K562 (cell line): ENCODE data around the gene ANKRD11. TPM values are rescaled to one million over a fixed set of nuclear protein-coding genes. Genes with fewer than 3 reads are reported as not detected.

Experiments
- ATAC-seq: fragments of 200-7000 bp; cut with Tn5 transposase; 3 replicates; pipeline ENCODE4 v1.9.1; 2020; ENCODE audit warnings: moderate library complexity
- BruUV-seq: library from RNA; stranded (reverse); fragments of 400-500 nt; replicated peaks from 2 replicates; lab custom pipeline; 2021; lab: Mats Ljungman, UMichigan
- CTCF ChIA-PET: fragments of 300-600 bp; formaldehyde crosslinking; extraction: SDS; loops from one replicate; lab custom pipeline; 2021; ENCODE audit warnings: low intra/inter-chr PET ratio; lab: Yijun Ruan, JAX
- POLR2A ChIA-PET: fragments of 300-600, 350-650 bp; sonication (Branson Sonifier 250); formaldehyde crosslinking; extraction: SDS; loops from one replicate; lab custom pipeline; 2021; ENCODE audit warnings: antibody characterized with exemption, inconsistent platforms; lab: Yijun Ruan, JAX
- DNase-seq, 4 experiments: peaks; one replicate each; pipeline versions ENCODE4 v3.0.0 to v3.0.0-alpha.2; 2011 to 2018; ENCODE audit warnings: low spot score in 3 of 4, mixed read lengths in 3 of 4; ENCODE audit errors: extremely low read depth in 1 of 4
- FAIRE-seq: peaks from 2 replicates; lab custom pipeline; 2011; peaks lifted over from hg19 to GRCh38; lab: Jason Lieb, UNC
- H2AFZ ChIP-seq: 2 replicates; pipeline ENCODE4 v1.6.0; 2011; ENCODE audit warnings: low read depth, low read length, control low read depth, inconsistent platforms
- H3K27ac ChIP-seq: fragments of 200-600 bp; 3 replicates; pipeline ENCODE4 v1.8.0; 2011; ENCODE audit warnings: low read depth, mild to moderate bottlenecking, control low read depth, inconsistent platforms, low read length, moderate library complexity, mixed read lengths; ENCODE audit errors: extremely low read depth
- H3K27me3 ChIP-seq, 2 experiments: fragments of 300-600 bp in 1 of 2; 2 replicates in 1 of 2; 3 replicates in 1 of 2; pipeline versions ENCODE4 v1.6.0 to v1.8.0; 2011; ENCODE audit warnings: inconsistent platforms in 2 of 2, low read length in 2 of 2, mild to moderate bottlenecking in 1 of 2, mixed read lengths in 1 of 2, moderate library complexity in 1 of 2; ENCODE audit not compliant: control insufficient read depth in 2 of 2, insufficient read depth in 2 of 2
- H3K36me3 ChIP-seq: fragments of 300-600 bp; 3 replicates; pipeline ENCODE4 v1.8.0; 2011; ENCODE audit warnings: mild to moderate bottlenecking, low read length, inconsistent platforms; ENCODE audit not compliant: control insufficient read depth, insufficient read depth
- H3K4me1 ChIP-seq, 2 experiments: fragments of 200-600 bp in 1 of 2; replicated peaks in 1 of 2; 2 replicates in 1 of 2; 3 replicates in 1 of 2; pipeline versions ENCODE4 v1.5.1 to v1.8.0; 2011; ENCODE audit warnings: inconsistent platforms in 2 of 2, low read length in 2 of 2, mild to moderate bottlenecking in 1 of 2, mixed read lengths in 1 of 2, moderate library complexity in 1 of 2; ENCODE audit not compliant: control insufficient read depth in 2 of 2, insufficient read depth in 2 of 2
- H3K4me2 ChIP-seq: 2 replicates; pipeline ENCODE4 v1.6.1; 2011; ENCODE audit warnings: low read length, control low read depth, inconsistent platforms, mixed read lengths; ENCODE audit not compliant: insufficient read depth
- H3K4me3 ChIP-seq: fragments of 200-600 bp; sonication (generic), shearing (Covaris generic); 2 replicates; pipeline ENCODE4 v1.5.1; 2016; ENCODE audit warnings: control low read depth, inconsistent platforms
- H3K79me2 ChIP-seq: fragments of 200-600 bp; 3 replicates; pipeline ENCODE4 v1.8.0; 2011; ENCODE audit warnings: low read length, inconsistent platforms; ENCODE audit not compliant: control insufficient read depth, insufficient read depth
- H3K9ac ChIP-seq, 2 experiments: 2 replicates each; pipeline versions ENCODE4 v1.6.0 to v1.6.1; 2011; ENCODE audit warnings: low read depth in 2 of 2, low read length in 2 of 2, control low read depth in 1 of 2, inconsistent platforms in 1 of 2, mild to moderate bottlenecking in 1 of 2, mixed read lengths in 1 of 2; ENCODE audit not compliant: insufficient read depth in 1 of 2
- H3K9me1 ChIP-seq: one replicate; pipeline ENCODE4 v1.6.0; 2011; ENCODE audit warnings: inconsistent platforms, mild to moderate bottlenecking, low read length, moderate library complexity; ENCODE audit not compliant: control insufficient read depth, insufficient read depth
- H3K9me3 ChIP-seq: replicated peaks from 2 replicates; pipeline ENCODE4 v1.5.1; 2011; ENCODE audit warnings: low read depth, low read length, inconsistent platforms; ENCODE audit not compliant: control insufficient read depth, insufficient read depth
- H4K20me1 ChIP-seq: replicated peaks from 2 replicates; pipeline ENCODE4 v1.6.1; 2011; ENCODE audit warnings: low read length, inconsistent platforms, mixed read lengths; ENCODE audit not compliant: control insufficient read depth, insufficient read depth
- CXXC5 ChIP-seq: fragments of 250-450 bp; sonication (Bioruptor Pico); IDR thresholded peaks from 2 replicates; pipeline ENCODE4 v1.8.0; 2022; ENCODE audit warnings: inconsistent platforms, mild to moderate bottlenecking, moderate library complexity
- DMBX1 ChIP-seq: fragments of 250-450 bp; sonication (Bioruptor Pico); IDR thresholded peaks from 2 replicates; pipeline ENCODE4 v1.8.0; 2022; ENCODE audit warnings: inconsistent platforms, mild to moderate bottlenecking, moderate library complexity, borderline replicate concordance
- NFRKB ChIP-seq: fragments of 450-650 bp; IDR thresholded peaks from 2 replicates; pipeline ENCODE4 v1.6.1; 2016; ENCODE audit warnings: low read depth
- PATZ1 ChIP-seq: fragments of 250-450 bp; sonication (Bioruptor Pico); IDR thresholded peaks from 2 replicates; pipeline ENCODE4 v1.5.0; 2020; ENCODE audit warnings: mild to moderate bottlenecking, borderline replicate concordance
- SRF ChIP-seq, 2 experiments: fragments of 250-450, 450-650 bp in 1 of 2; sonication (Bioruptor Pico) in 1 of 2; sonication (generic) in 1 of 2; formaldehyde crosslinking; IDR thresholded peaks; 2 replicates each; pipeline versions ENCODE4 v1.5.0 to v1.5.1; 2020 to 2022; ENCODE audit warnings: mild to moderate bottlenecking in 1 of 2, missing genetic modification reagents in 1 of 2
- YBX1 ChIP-seq: fragments of 450-650 bp; IDR thresholded peaks from 2 replicates; pipeline ENCODE4 v1.7.1; 2016; ENCODE audit warnings: mild to moderate bottlenecking
- ZNF347 ChIP-seq: fragments of 450-650 bp; formaldehyde crosslinking; IDR thresholded peaks from 2 replicates; pipeline ENCODE4 v1.4.0; 2020; ENCODE audit warnings: low read depth, mild to moderate bottlenecking, moderate library complexity
- ZNF444 ChIP-seq: fragments of 250-450 bp; sonication (Bioruptor Pico); IDR thresholded peaks from 2 replicates; pipeline ENCODE4 v1.4.0; 2020; ENCODE audit warnings: mild to moderate bottlenecking, moderate library complexity
- WGBS: fragments of 100-300 bp; shearing (Covaris generic); methylation state at CpG from one replicate; pipeline ENCODE4 v1.1.6; 2016; ENCODE audit warnings: low coverage, mixed read lengths; ENCODE audit not compliant: insufficient coverage; ENCODE audit errors: missing lambda C conversion rate; 5-methylcytosine and 5-hydroxymethylcytosine counted together
- in situ Hi-C: fragments of 300-500 bp; cut with MboI; formaldehyde crosslinking; loops from 4 replicates; pipeline ENCODE4 v1.15.0; 2018; ENCODE audit warnings: inconsistent platforms, mixed read lengths
- intact Hi-C: fragments of 100-400 bp; cut with micrococcal nuclease; formaldehyde crosslinking; loops from 2 replicates; pipeline ENCODE4 v1.14.2; 2022
- polyA plus RNA-seq, 8 experiments: library from polyadenylated mRNA; depleted of rRNA in 4 of 8; stranded (reverse) in 5 of 8; unstranded in 3 of 8; fragments of >200 nt; fragmentation: Nextera tagmentation in 2 of 8; fragmentation: Illumina TruSeq in 1 of 8; extraction: Ambion mirVana in 2 of 8; extraction: Trizol in 1 of 8; gene quantifications; 2 replicates each; pipeline versions ENCODE4 v1.2.1 to v1.2.3, GENCODE V29; 2011 to 2014; ENCODE audit warnings: inconsistent platforms in 1 of 8, missing spikeins in 1 of 8
- total RNA-seq, 7 experiments: library from RNA; depleted of rRNA in 6 of 7; stranded (reverse); fragments of >200 nt in 6 of 7; fragmentation: Illumina TruSeq in 2 of 7; extraction: Trizol in 2 of 7; gene quantifications; 2 replicates each; pipeline versions ENCODE4 v1.2.1 to v1.2.3, GENCODE V29; 2011 to 2021; ENCODE audit warnings: low replicate concordance in 1 of 7
- TF ChIP-seq, protein P1 (sequence below): sonication (generic); formaldehyde crosslinking; IDR thresholded peaks from 2 replicates; pipeline ENCODE4 v1.8.0; 2022; ENCODE audit warnings: mild to moderate bottlenecking, missing genetic modification reagents, borderline replicate concordance
- TF ChIP-seq, protein P2 (sequence below), 2 experiments: IDR thresholded peaks in 1 of 2; conservative IDR thresholded peaks in 1 of 2; 2 replicates each; pipeline ENCODE4 v1.6.1; 2016; ENCODE audit warnings: low read depth in 2 of 2, mild to moderate bottlenecking in 1 of 2, missing compliant biosample characterization in 1 of 2, missing genetic modification characterization in 1 of 2, moderate library complexity in 1 of 2
- TF ChIP-seq, protein P3 (sequence below): fragments of 450-650 bp; IDR thresholded peaks from 2 replicates; pipeline ENCODE4 v1.6.1; 2016; ENCODE audit warnings: missing biosample characterization, missing genetic modification characterization

Gene ANKRD11
- total and polyA plus RNA-seq, 9 of the 15 experiments (the other 6 are each of a cell fraction or from before 2014, with no cell fraction given) = 4.7 to 126 (median 31.7) TPM

DNA sequence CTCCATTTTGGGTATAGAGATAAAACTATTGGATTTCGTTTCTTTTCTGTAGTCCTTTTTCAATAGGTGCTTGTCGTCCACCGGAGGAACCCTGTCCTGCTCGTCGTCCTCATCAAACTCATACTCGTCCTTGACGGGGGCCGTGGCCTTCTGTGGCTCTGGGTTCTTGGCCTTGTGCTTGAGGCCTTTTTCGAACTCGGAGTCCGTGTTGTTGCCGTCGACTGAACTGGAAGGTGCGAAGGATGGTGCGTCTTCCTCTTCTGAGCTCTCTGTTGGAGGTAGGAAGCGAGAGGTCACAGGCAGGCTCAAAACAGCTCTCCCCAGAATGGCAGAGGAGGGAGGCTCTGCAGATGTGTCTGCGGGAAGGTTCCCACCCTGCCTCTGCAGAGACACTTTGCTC lies 205.0 kb downstream of the ANKRD11 start:
- H3K79me2 ChIP-seq = peaks cover 13% of the 10 kb centered on the region
- no TSS peak for BruUV-seq
- WGBS = 94% methylated on average over 17 of the region's 17 CpGs
- POLR2A ChIA-PET = interaction anchor here (1.5 kb wide), 1 partner anchor 9 kb away, joined by 4 read pairs; no protein-coding TSS in a partner anchor
- H3K9ac ChIP-seq = no peak overlapping the region
- no peak for DNase-seq
- no peak overlapping the region for H3K4me2 ChIP-seq
- TF ChIP-seq ZNF347 (CRISPR knock-in tag) (no peak), YBX1 (no peak), CXXC5 (CRISPR knock-in tag) (no peak), NFRKB (no peak), PATZ1 (CRISPR knock-in tag) (no peak), ZNF444 (CRISPR knock-in tag) (no peak), DMBX1 (no peak), SRF (CRISPR knock-in tag; IDR thresholded peaks at IDR 0.05) (no peak)
- TF ChIP-seq, protein P1, sequence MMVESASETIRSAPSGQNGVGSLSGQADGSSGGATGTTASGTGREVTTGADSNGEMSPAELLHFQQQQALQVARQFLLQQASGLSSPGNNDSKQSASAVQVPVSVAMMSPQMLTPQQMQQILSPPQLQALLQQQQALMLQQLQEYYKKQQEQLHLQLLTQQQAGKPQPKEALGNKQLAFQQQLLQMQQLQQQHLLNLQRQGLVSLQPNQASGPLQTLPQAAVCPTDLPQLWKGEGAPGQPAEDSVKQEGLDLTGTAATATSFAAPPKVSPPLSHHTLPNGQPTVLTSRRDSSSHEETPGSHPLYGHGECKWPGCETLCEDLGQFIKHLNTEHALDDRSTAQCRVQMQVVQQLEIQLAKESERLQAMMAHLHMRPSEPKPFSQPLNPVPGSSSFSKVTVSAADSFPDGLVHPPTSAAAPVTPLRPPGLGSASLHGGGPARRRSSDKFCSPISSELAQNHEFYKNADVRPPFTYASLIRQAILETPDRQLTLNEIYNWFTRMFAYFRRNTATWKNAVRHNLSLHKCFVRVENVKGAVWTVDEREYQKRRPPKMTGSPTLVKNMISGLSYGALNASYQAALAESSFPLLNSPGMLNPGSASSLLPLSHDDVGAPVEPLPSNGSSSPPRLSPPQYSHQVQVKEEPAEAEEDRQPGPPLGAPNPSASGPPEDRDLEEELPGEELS (CRISPR knock-in tag) = no peak
- TF ChIP-seq, protein P2, sequence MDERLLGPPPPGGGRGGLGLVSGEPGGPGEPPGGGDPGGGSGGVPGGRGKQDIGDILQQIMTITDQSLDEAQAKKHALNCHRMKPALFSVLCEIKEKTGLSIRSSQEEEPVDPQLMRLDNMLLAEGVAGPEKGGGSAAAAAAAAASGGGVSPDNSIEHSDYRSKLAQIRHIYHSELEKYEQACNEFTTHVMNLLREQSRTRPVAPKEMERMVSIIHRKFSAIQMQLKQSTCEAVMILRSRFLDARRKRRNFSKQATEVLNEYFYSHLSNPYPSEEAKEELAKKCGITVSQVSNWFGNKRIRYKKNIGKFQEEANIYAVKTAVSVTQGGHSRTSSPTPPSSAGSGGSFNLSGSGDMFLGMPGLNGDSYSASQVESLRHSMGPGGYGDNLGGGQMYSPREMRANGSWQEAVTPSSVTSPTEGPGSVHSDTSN (CRISPR knock-in tag; IDR thresholded peaks at IDR 0.05; ENCODE audit: low read depth) = no peak
- TF ChIP-seq, protein P2 (tag; conservative IDR thresholded peaks at IDR 0.05; ENCODE audit: low read depth) = no peak
- TF ChIP-seq, protein P3, sequence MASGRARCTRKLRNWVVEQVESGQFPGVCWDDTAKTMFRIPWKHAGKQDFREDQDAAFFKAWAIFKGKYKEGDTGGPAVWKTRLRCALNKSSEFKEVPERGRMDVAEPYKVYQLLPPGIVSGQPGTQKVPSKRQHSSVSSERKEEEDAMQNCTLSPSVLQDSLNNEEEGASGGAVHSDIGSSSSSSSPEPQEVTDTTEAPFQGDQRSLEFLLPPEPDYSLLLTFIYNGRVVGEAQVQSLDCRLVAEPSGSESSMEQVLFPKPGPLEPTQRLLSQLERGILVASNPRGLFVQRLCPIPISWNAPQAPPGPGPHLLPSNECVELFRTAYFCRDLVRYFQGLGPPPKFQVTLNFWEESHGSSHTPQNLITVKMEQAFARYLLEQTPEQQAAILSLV (tag) = no peak
- intact Hi-C loops = no loop called here
- H3K27ac ChIP-seq = no peak overlapping the region
- no peak overlapping the region for H3K4me3 ChIP-seq
- peaks cover 16% of the 10 kb centered on the region for H3K9me3 ChIP-seq
- no peak for FAIRE-seq
- H2AFZ ChIP-seq = no peak overlapping the region
- H3K4me1 ChIP-seq = peaks cover 0 to 17% of the 10 kb centered on the region in 2 experiments; a peak in 1 of 5 replicates
- no peak for ATAC-seq
- no peaks in the 10 kb centered on the region for H3K27me3 ChIP-seq
- CTCF ChIA-PET = no interaction called here
- H4K20me1 ChIP-seq = no peaks in the 10 kb centered on the region
- in situ Hi-C loops = no loop called here
- H3K36me3 ChIP-seq = peaks cover 89% of the 10 kb centered on the region
- H3K9me1 ChIP-seq = no peaks in the 10 kb centered on the region
